HepG2 (cell line): ENCODE measurements around the gene NDUFB5. TPM values are rescaled to one million over a fixed set of nuclear protein-coding genes. Genes with fewer than 3 reads are reported as not detected.

Source experiments
- ATAC-seq: fragments of 200-7000 bp; cut with Tn5 transposase; 3 replicates; pipeline ENCODE4 v1.9.1; 2020; ENCODE audit warnings: mild to moderate bottlenecking, moderate library complexity
- BruUV-seq: library from RNA; stranded (reverse); fragments of 400-500 nt; replicated peaks from 2 replicates; lab custom pipeline; 2021; lab: Mats Ljungman, UMichigan
- CTCF ChIA-PET: fragments of 300-600 bp; formaldehyde crosslinking; extraction: SDS; loops from one replicate; lab custom pipeline; 2021; ENCODE audit warnings: low total read pairs, inconsistent platforms, low intra/inter-chr PET ratio; lab: Yijun Ruan, JAX
- POLR2A ChIA-PET: fragments of 350-600 bp; sonication (Branson Sonifier 250); formaldehyde crosslinking; loops from one replicate; lab custom pipeline; 2020; ENCODE audit warnings: antibody characterized with exemption, inconsistent platforms; lab: Yijun Ruan, JAX
- DNase-seq: peaks from one replicate; pipeline ENCODE4 v3.0.0-alpha.2; 2015; ENCODE audit warnings: low spot score
- FAIRE-seq: peaks from 3 replicates; lab custom pipeline; 2011; peaks lifted over from hg19 to GRCh38; lab: Jason Lieb, UNC
- H2AFZ ChIP-seq: one replicate; pipeline ENCODE4 v1.6.1; 2011; ENCODE audit warnings: low read length, inconsistent platforms
- H3K27ac ChIP-seq: fragments of 300-600 bp; 3 replicates; pipeline ENCODE4 v1.8.0; 2011; ENCODE audit warnings: mixed run types, mild to moderate bottlenecking, mixed read lengths, low read length, inconsistent platforms; ENCODE audit not compliant: insufficient read depth; ENCODE audit errors: extremely low read length
- H3K27me3 ChIP-seq, 2 experiments: fragments of 200-600 bp in 1 of 2; 2 replicates in 1 of 2; 3 replicates in 1 of 2; pipeline versions ENCODE4 v1.6.0 to v1.8.0; 2011; ENCODE audit warnings: low read length in 2 of 2, mild to moderate bottlenecking in 2 of 2, moderate library complexity in 2 of 2, inconsistent platforms in 1 of 2; ENCODE audit not compliant: insufficient read depth in 2 of 2, control insufficient read depth in 1 of 2
- H3K36me3 ChIP-seq, 2 experiments: fragments of 200-600 bp in 1 of 2; replicated peaks in 1 of 2; 2 replicates in 1 of 2; 3 replicates in 1 of 2; pipeline versions ENCODE4 v1.5.1 to v1.8.0; 2011; ENCODE audit warnings: low read length in 2 of 2, inconsistent platforms in 1 of 2; ENCODE audit not compliant: insufficient read depth in 2 of 2, control insufficient read depth in 1 of 2
- H3K4me1 ChIP-seq: 2 replicates; pipeline ENCODE4 v1.5.1; 2012; ENCODE audit warnings: low read length, inconsistent platforms; ENCODE audit not compliant: insufficient read depth
- H3K4me2 ChIP-seq: 2 replicates; pipeline ENCODE4 v1.6.0; 2011; ENCODE audit warnings: low read depth, low read length, inconsistent platforms
- H3K4me3 ChIP-seq, 3 experiments: fragments of 200-600 bp in 1 of 3; sonication (generic), shearing (Covaris generic) in 1 of 3; replicated peaks in 1 of 3; 2 replicates each; pipeline ENCODE4 v1.5.1; 2011 to 2016; ENCODE audit warnings: low read length in 3 of 3, inconsistent platforms in 2 of 3, low read depth in 2 of 3, mild to moderate bottlenecking in 2 of 3, control low read depth in 1 of 3, mixed read lengths in 1 of 3; ENCODE audit not compliant: insufficient read depth in 1 of 3
- H3K79me2 ChIP-seq: one replicate; pipeline ENCODE4 v1.6.1; 2011; ENCODE audit warnings: low read length, inconsistent platforms; ENCODE audit not compliant: insufficient read depth
- H3K9ac ChIP-seq: 2 replicates; pipeline ENCODE4 v1.6.0; 2011; ENCODE audit warnings: mild to moderate bottlenecking, low read depth, low read length, inconsistent platforms; ENCODE audit not compliant: insufficient read depth
- H3K9me3 ChIP-seq: 2 replicates; pipeline ENCODE4 v1.5.1; 2012; ENCODE audit warnings: mild to moderate bottlenecking, low read length
- H4K20me1 ChIP-seq: 2 replicates; pipeline ENCODE4 v1.6.0; 2011; ENCODE audit warnings: inconsistent platforms, mild to moderate bottlenecking, low read length, moderate library complexity; ENCODE audit not compliant: insufficient read depth
- FOXK2 ChIP-seq: fragments of 450-650 bp; IDR thresholded peaks from 2 replicates; pipeline ENCODE4 v1.6.1; 2016
- HNRNPUL1 ChIP-seq: fragments of 200-400 bp; formaldehyde crosslinking; IDR thresholded peaks from 2 replicates; pipeline ENCODE4 v1.6.1; 2017; ENCODE audit warnings: low read depth, mild to moderate bottlenecking, low read length, moderate library complexity
- KDM5A ChIP-seq: fragments of 200-600 bp; sonication (generic); IDR thresholded peaks from 2 replicates; pipeline ENCODE4 v1.7.0; 2018; ENCODE audit warnings: antibody characterized with exemption, mild to moderate bottlenecking, low read length, borderline replicate concordance
- RARA ChIP-seq: IDR thresholded peaks from 2 replicates; pipeline ENCODE4 v1.6.1; 2016; ENCODE audit warnings: missing genetic modification reagents, missing compliant biosample characterization
- ZNF816 ChIP-seq: sonication (generic); formaldehyde crosslinking; IDR thresholded peaks from 2 replicates; pipeline ENCODE4 v1.8.0; 2022; ENCODE audit warnings: missing genetic modification reagents, mild to moderate bottlenecking, borderline replicate concordance
- WGBS: methylation state at CpG from one replicate; pipeline ENCODE4 v1.1.6; 2017; ENCODE audit warnings: low lambda C conversion rate; 5-methylcytosine and 5-hydroxymethylcytosine counted together
- in situ Hi-C: cut with HindIII; loops from 2 replicates; pipeline ENCODE4 v1.10.0; 2017; ENCODE audit warnings: low pct_unique_long_range_greater_than_20kb; ENCODE audit not compliant: extremely low pct_ligation_motif_present
- intact Hi-C: fragments of 100-400 bp; cut with micrococcal nuclease; formaldehyde crosslinking; loops from one replicate; pipeline ENCODE4 v1.10.0; 2022; ENCODE audit not compliant: unreplicated experiment
- polyA plus RNA-seq, 8 experiments: library from polyadenylated mRNA; depleted of rRNA in 3 of 8; stranded (reverse) in 7 of 8; unstranded in 1 of 8; fragments of >200 nt; fragmentation: Illumina TruSeq in 4 of 8; extraction: Trizol in 4 of 8; gene quantifications; 2 replicates each; pipeline versions ENCODE4 v1.2.1 to v1.2.3, GENCODE V29; 2011 to 2016; ENCODE audit warnings: low read depth in 4 of 8, missing spikeins in 1 of 8, mixed read lengths in 1 of 8; ENCODE audit not compliant: insufficient read depth in 1 of 8
- total RNA-seq, 5 experiments: library from RNA; depleted of rRNA; stranded (reverse); fragments of >200 nt; fragmentation: Illumina TruSeq; extraction: Trizol; gene quantifications; 2 replicates each; pipeline ENCODE4 v1.2.3, GENCODE V29; 2016; ENCODE audit warnings: low read depth in 1 of 5
- TF ChIP-seq, protein P1 (sequence below): sonication (generic); formaldehyde crosslinking; IDR thresholded peaks from 2 replicates; pipeline ENCODE4 v1.5.1; 2020; ENCODE audit warnings: missing genetic modification reagents, mild to moderate bottlenecking, borderline replicate concordance
- TF ChIP-seq, protein P2 (sequence below): sonication (generic); formaldehyde crosslinking; IDR thresholded peaks from 2 replicates; pipeline ENCODE4 v1.5.1; 2020; ENCODE audit warnings: missing genetic modification reagents, mild to moderate bottlenecking, borderline replicate concordance
- TF ChIP-seq, protein P3 (sequence below): sonication (generic); formaldehyde crosslinking; IDR thresholded peaks from 2 replicates; pipeline ENCODE4 v1.8.1; 2023; ENCODE audit warnings: mild to moderate bottlenecking, missing genetic modification reagents

NDUFB5 gene
- total and polyA plus RNA-seq, 2 of the 13 experiments (the other 11 are each of a cell fraction or from before 2014, with no cell fraction given) = 43.3 to 120 TPM

DNA sequence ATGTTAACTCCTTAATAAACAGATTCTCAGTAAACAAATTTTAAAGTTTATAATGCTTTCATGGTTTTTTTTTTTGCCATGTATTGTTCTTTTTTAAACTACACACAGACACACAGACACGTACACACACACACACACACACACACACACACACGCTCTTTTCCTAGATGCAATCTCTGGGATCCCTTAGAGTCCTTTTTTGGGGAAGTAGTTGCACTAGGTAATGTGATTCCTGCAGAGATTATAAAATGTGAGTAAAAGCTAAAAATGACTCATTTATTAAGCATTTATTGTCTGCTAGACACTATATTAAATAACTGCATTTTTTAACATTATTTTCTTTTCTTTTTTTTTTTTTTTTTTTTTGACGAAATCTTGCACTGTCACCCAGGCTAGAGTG, 19.9 kb downstream of the NDUFB5 start:
- H3K4me3 ChIP-seq = no peak overlapping the region
- H3K9ac ChIP-seq = no peak overlapping the region
- H3K79me2 ChIP-seq = no peaks in the 10 kb centered on the region
- ChIA-PET CTCF (no interaction called here), POLR2A (no interaction called here)
- in situ Hi-C loops (no loop called here), intact Hi-C loops (no loop called here)
- H3K4me1 ChIP-seq = no peaks in the 10 kb centered on the region
- DNase-seq = no peak
- H3K27me3 ChIP-seq = no peaks in the 10 kb centered on the region
- H4K20me1 ChIP-seq = no peaks in the 10 kb centered on the region
- BruUV-seq = no TSS peak
- H2AFZ ChIP-seq = no peak overlapping the region
- H3K27ac ChIP-seq = no peak overlapping the region
- TF ChIP-seq FOXK2 (no peak), KDM5A (no peak), RARA (CRISPR knock-in tag) (no peak), ZNF816 (no peak), HNRNPUL1 (no peak)
- TF ChIP-seq, protein P1, sequence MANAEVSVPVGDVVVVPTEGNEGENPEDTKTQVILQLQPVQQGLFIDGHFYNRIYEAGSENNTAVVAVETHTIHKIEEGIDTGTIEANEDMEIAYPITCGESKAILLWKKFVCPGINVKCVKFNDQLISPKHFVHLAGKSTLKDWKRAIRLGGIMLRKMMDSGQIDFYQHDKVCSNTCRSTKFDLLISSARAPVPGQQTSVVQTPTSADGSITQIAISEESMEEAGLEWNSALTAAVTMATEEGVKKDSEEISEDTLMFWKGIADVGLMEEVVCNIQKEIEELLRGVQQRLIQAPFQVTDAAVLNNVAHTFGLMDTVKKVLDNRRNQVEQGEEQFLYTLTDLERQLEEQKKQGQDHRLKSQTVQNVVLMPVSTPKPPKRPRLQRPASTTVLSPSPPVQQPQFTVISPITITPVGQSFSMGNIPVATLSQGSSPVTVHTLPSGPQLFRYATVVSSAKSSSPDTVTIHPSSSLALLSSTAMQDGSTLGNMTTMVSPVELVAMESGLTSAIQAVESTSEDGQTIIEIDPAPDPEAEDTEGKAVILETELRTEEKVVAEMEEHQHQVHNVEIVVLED (CRISPR knock-in tag) = no peak
- TF ChIP-seq, protein P2, sequence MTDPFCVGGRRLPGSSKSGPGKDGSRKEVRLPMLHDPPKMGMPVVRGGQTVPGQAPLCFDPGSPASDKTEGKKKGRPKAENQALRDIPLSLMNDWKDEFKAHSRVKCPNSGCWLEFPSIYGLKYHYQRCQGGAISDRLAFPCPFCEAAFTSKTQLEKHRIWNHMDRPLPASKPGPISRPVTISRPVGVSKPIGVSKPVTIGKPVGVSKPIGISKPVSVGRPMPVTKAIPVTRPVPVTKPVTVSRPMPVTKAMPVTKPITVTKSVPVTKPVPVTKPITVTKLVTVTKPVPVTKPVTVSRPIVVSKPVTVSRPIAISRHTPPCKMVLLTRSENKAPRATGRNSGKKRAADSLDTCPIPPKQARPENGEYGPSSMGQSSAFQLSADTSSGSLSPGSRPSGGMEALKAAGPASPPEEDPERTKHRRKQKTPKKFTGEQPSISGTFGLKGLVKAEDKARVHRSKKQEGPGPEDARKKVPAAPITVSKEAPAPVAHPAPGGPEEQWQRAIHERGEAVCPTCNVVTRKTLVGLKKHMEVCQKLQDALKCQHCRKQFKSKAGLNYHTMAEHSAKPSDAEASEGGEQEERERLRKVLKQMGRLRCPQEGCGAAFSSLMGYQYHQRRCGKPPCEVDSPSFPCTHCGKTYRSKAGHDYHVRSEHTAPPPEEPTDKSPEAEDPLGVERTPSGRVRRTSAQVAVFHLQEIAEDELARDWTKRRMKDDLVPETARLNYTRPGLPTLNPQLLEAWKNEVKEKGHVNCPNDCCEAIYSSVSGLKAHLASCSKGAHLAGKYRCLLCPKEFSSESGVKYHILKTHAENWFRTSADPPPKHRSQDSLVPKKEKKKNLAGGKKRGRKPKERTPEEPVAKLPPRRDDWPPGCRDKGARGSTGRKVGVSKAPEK (CRISPR knock-in tag) = no peak
- TF ChIP-seq, protein P3, sequence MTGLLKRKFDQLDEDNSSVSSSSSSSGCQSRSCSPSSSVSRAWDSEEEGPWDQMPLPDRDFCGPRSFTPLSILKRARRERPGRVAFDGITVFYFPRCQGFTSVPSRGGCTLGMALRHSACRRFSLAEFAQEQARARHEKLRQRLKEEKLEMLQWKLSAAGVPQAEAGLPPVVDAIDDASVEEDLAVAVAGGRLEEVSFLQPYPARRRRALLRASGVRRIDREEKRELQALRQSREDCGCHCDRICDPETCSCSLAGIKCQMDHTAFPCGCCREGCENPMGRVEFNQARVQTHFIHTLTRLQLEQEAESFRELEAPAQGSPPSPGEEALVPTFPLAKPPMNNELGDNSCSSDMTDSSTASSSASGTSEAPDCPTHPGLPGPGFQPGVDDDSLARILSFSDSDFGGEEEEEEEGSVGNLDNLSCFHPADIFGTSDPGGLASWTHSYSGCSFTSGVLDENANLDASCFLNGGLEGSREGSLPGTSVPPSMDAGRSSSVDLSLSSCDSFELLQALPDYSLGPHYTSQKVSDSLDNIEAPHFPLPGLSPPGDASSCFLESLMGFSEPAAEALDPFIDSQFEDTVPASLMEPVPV (CRISPR knock-in tag) = no peak
- WGBS = 77% methylated on average over 3 of the region's 3 CpGs
- H3K9me3 ChIP-seq = no peaks in the 10 kb centered on the region
- no peak for ATAC-seq
- FAIRE-seq = no peak
- peaks cover 4 to 32% of the 10 kb centered on the region in 2 experiments; a peak in 4 of 5 replicates for H3K36me3 ChIP-seq
- H3K4me2 ChIP-seq = no peak overlapping the region
